CD8-positive, alpha-beta memory T cell (primary cell): ENCODE measurements around the gene NOM1. TPM values are rescaled to one million over a fixed set of nuclear protein-coding genes. Genes with fewer than 3 reads are reported as not detected.

Experiments
- CTCF ChIA-PET: fragments of 350-600 bp; sonication (Branson Sonifier 250); formaldehyde crosslinking; loops from one replicate; lab custom pipeline; 2021; ENCODE audit warnings: antibody characterized with exemption; lab: Charles Lee
- POLR2A ChIA-PET: fragments of 350-600 bp; sonication (Branson Sonifier 250); formaldehyde crosslinking; loops from one replicate; lab custom pipeline; 2021; ENCODE audit warnings: antibody characterized with exemption; lab: Charles Lee
- DNase-seq, 5 donors: peaks; one replicate each; pipeline versions ENCODE4 v3.0.0 to v3.0.0-alpha.2; 2020 to 2022; ENCODE audit warnings: mixed read lengths in 1 of 5
- H3K27ac ChIP-seq: one replicate; pipeline ENCODE4 v1.7.0; 2013; ENCODE audit warnings: low read depth, mild to moderate bottlenecking, low read length, moderate library complexity
- H3K27me3 ChIP-seq: 2 replicates; pipeline ENCODE4 v1.7.0; 2013; ENCODE audit warnings: low read length, mild to moderate bottlenecking; ENCODE audit not compliant: insufficient read depth, poor library complexity, severe bottlenecking
- H3K36me3 ChIP-seq: 2 replicates; pipeline ENCODE4 v1.7.0; 2013; ENCODE audit warnings: mild to moderate bottlenecking, low read length, moderate library complexity; ENCODE audit not compliant: insufficient read depth
- H3K4me1 ChIP-seq: 2 replicates; pipeline ENCODE4 v1.7.0; 2013; ENCODE audit warnings: mild to moderate bottlenecking, low read length, moderate library complexity; ENCODE audit not compliant: insufficient read depth
- H3K4me3 ChIP-seq: 2 replicates; pipeline ENCODE4 v1.7.0; 2013; ENCODE audit warnings: mild to moderate bottlenecking, low read length
- H3K9me3 ChIP-seq: 2 replicates; pipeline ENCODE4 v1.7.0; 2013; ENCODE audit warnings: mild to moderate bottlenecking, low read length
- H3K27ac Mint-ChIP-seq, 8 donors: one replicate each; pipeline ENCODE4 v1.8.0; 2020 to 2021; ENCODE audit warnings: mixed read lengths in 8 of 8, mild to moderate bottlenecking in 6 of 8, inconsistent platforms in 3 of 8, moderate library complexity in 3 of 8
- H3K27me3 Mint-ChIP-seq, 2 donors: one replicate each; pipeline ENCODE4 v1.8.0; 2020 to 2021; ENCODE audit warnings: mixed read lengths in 2 of 2, mild to moderate bottlenecking in 1 of 2, moderate library complexity in 1 of 2
- H3K36me3 Mint-ChIP-seq, 3 donors: one replicate each; pipeline ENCODE4 v1.8.0; 2020 to 2021; ENCODE audit warnings: mixed read lengths in 3 of 3, inconsistent platforms in 1 of 3, mild to moderate bottlenecking in 1 of 3
- H3K4me1 Mint-ChIP-seq, 3 donors: one replicate each; pipeline ENCODE4 v1.8.0; 2020 to 2021; ENCODE audit warnings: mixed read lengths in 3 of 3, inconsistent platforms in 1 of 3, mild to moderate bottlenecking in 1 of 3
- H3K4me3 Mint-ChIP-seq, 7 donors: one replicate each; pipeline ENCODE4 v1.8.0; 2020 to 2021; ENCODE audit warnings: mixed read lengths in 7 of 7, mild to moderate bottlenecking in 6 of 7, moderate library complexity in 4 of 7, inconsistent platforms in 2 of 7
- H3K9me3 Mint-ChIP-seq, 5 donors: one replicate each; pipeline ENCODE4 v1.8.0; 2020 to 2022; ENCODE audit warnings: mixed read lengths in 5 of 5, mild to moderate bottlenecking in 3 of 5, moderate library complexity in 2 of 5, inconsistent platforms in 1 of 5
- polyA plus RNA-seq: library from polyadenylated mRNA; unstranded; fragments of 300-500 nt; fragmentation: Illumina TruSeq; gene quantifications from one replicate; pipeline ENCODE4 v1.2.3, GENCODE V29; 2021
- total RNA-seq, 2 experiments: library from RNA; stranded (reverse); gene quantifications; one replicate each; pipeline ENCODE4 v1.2.3, GENCODE V29; 2021

NOM1 gene
- total and polyA plus RNA-seq, 3 experiments from 2014 or later = 9.8 to 34.3 (median 34.2) TPM

DNA sequence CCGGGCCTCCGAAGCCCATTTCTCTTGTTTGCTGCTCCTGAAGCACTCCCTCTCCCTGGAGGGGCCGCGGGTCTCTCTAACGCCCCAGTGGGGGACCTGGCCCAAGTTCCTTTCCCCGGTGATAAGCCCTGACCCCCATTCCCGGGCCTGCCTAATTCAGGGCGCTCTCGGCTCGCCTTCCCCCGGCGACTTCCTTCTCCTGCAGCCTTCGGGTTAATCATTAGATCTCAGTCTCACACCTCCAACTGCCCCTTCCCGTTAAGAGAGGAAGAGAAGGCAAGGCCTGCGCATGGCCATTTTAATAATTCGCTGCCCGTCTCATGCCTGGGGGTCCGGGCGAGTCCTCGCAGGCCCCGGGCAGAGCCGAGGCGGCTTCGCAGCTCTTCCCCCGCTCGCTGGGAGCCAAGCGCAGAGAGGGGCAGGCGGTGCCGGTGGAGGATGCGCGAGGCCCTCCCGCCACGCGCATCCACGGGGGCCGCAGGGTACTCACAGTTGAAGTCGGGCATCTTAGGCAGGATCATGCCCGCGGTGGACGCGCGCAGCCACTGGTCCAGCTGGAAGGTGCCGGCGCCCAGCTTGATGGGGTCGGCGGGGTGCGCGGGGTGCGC lies 59.8 kb downstream of the NOM1 start:
- peaks cover 15 to 31% (median 16%) of the 10 kb centered on the region in 3 donors for H3K4me1 Mint-ChIP-seq
- POLR2A ChIA-PET = no interaction called here
- Histone ChIP-seq H3K27me3 (peaks cover 43% of the 10 kb centered on the region), H3K4me1 (peaks cover 13% of the 10 kb centered on the region), H3K27ac (no peak overlapping the region), H3K9me3 (no peaks in the 10 kb centered on the region), H3K4me3 (no peak overlapping the region), H3K36me3 (no peaks in the 10 kb centered on the region)
- no peak overlapping the region for H3K27ac Mint-ChIP-seq
- H3K36me3 Mint-ChIP-seq = peaks cover 0 to 5% (median 0%) of the 10 kb centered on the region in 3 donors
- no peak for DNase-seq
- CTCF ChIA-PET = no interaction called here
- H3K4me3 Mint-ChIP-seq = peak overlapping the region in 6 of 7 donors; percentile 8 to 52 (median 42)
- peaks cover 60 to 71% of the 10 kb centered on the region in 2 donors for H3K27me3 Mint-ChIP-seq
- H3K9me3 Mint-ChIP-seq = no peaks in the 10 kb centered on the region

DNA sequence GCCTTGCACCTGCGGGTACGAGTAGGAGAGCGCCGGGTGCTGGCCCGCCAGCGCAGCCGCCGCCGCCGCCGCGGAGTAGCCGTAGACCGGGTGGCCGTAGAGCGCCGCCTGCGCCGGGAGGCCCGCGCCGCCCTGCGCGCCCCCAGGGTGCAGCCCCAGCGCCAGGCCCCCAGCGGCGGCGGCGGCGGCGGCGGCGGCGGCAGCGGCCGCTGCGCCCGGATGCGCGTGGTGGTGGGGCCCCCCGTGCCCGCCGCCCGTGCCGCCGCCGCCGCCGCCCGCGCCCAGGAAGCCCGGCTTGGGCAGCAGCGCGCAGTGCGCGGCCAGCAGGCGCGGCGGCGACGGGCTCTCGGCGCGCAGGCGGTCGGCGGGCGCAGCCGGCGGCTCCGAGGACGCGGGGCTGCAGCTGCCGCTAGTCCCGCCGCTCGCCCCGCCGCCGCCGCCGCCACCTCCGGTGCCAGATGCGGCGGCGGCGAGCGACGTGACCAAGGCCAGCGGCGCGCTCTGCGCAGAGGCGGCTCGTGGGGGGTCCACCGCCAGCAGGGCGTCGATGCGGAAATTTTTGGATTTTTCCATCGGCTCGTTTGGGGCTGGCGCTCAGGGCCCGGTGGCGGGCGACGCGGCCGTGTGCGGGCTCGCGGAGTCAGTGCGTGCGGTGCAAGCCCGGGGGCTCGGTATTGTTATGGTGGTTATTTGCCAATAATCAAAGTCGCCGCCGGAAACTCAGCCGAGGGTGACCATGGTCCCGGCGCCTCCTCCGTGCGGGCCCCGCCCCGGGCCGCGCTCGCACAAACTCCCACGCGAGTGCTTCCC lies 60.5 kb downstream of the NOM1 start:
- peaks cover 53 to 71% of the 10 kb centered on the region in 2 donors for H3K27me3 Mint-ChIP-seq
- no peak overlapping the region for H3K4me3 ChIP-seq

DNA sequence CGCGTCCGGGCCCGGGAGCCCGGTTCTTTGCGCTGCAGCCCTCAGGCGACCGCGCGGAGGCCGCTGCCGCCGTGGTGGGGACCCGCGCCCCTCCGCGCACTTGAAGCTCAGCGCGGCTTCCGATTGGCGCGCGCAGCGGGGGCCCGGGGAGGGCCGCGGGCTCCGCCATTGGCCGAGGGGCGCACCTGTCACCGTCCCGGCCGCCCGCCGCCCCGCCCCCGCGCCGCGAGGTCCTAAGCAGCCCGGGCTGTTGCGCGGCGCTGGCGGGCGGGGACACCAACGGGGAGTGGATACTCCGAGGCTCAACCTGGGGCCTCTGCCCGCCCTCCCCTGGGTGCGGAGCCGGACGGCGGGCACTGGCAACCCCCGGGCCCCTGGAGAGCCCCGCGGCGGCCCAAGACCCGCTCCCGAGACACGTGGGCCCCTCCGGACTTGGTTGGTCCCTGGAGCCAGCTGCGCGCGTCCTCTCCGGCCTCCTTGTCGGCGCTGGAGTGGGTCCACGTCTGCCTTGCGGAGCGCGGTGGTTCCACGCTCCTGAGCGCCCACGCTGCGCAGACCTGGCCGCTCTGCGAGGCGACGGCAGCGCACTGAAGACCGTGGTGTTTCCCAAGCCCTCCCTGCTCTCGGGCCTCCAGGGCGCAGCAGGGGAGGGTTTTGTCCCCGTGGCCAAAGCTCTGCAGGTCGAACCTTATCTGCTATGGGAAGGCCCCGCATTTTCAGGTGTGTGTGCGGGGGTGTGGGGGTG lies 61.2 kb downstream of the NOM1 start, which contains the start of gene MNX1:
MNX1 (minus strand) TSS at position 76 of the 745 bp plus-strand sequence. CDS start 313 bp downstream, outside the sequence.
- peak within 1 kb of the TSS in 6 of 7 donors; percentile 52 to 76 (median 61) for H3K4me3 Mint-ChIP-seq
- DNase-seq = peak in 3 of 5 donors; percentile 18 to 29 (median 22)
- peaks cover 54 to 75% of the 10 kb centered on the region in 2 donors for H3K27me3 Mint-ChIP-seq
- H3K4me1 Mint-ChIP-seq = peaks cover 8 to 22% (median 8%) of the 10 kb centered on the region in 3 donors
- Histone ChIP-seq H3K27ac (no peak within 1 kb of the TSS), H3K27me3 (peaks cover 53% of the 10 kb centered on the region), H3K4me1 (peaks cover 9% of the 10 kb centered on the region), H3K36me3 (no peaks in the 10 kb centered on the region), H3K4me3 (peak within 1 kb of the TSS; percentile 37), H3K9me3 (no peaks in the 10 kb centered on the region)
- H3K36me3 Mint-ChIP-seq = peaks cover 0 to 5% (median 0%) of the 10 kb centered on the region in 3 donors
- ChIA-PET POLR2A (no interaction called here), CTCF (no interaction called here)
- no peaks in the 10 kb centered on the region for H3K9me3 Mint-ChIP-seq
- no peak within 1 kb of the TSS for H3K27ac Mint-ChIP-seq

More for the DNA sequence above, 60.5 kb downstream of the NOM1 start:
- Mint-ChIP-seq H3K36me3 (peaks cover 0 to 5% (median 0%) of the 10 kb centered on the region in 3 donors), H3K4me3 (peak overlapping the region in 2 of 7 donors; percentile 49 to 52), H3K4me1 (peaks cover 9 to 24% (median 10%) of the 10 kb centered on the region in 3 donors), H3K27ac (no peak overlapping the region), H3K9me3 (no peaks in the 10 kb centered on the region)
- ChIA-PET POLR2A (no interaction called here), CTCF (no interaction called here)
- peaks cover 9% of the 10 kb centered on the region for H3K4me1 ChIP-seq
- H3K9me3 ChIP-seq = no peaks in the 10 kb centered on the region
- H3K36me3 ChIP-seq = no peaks in the 10 kb centered on the region
- DNase-seq = no peak
- no peak overlapping the region for H3K27ac ChIP-seq
- H3K27me3 ChIP-seq = peaks cover 50% of the 10 kb centered on the region

DNA sequence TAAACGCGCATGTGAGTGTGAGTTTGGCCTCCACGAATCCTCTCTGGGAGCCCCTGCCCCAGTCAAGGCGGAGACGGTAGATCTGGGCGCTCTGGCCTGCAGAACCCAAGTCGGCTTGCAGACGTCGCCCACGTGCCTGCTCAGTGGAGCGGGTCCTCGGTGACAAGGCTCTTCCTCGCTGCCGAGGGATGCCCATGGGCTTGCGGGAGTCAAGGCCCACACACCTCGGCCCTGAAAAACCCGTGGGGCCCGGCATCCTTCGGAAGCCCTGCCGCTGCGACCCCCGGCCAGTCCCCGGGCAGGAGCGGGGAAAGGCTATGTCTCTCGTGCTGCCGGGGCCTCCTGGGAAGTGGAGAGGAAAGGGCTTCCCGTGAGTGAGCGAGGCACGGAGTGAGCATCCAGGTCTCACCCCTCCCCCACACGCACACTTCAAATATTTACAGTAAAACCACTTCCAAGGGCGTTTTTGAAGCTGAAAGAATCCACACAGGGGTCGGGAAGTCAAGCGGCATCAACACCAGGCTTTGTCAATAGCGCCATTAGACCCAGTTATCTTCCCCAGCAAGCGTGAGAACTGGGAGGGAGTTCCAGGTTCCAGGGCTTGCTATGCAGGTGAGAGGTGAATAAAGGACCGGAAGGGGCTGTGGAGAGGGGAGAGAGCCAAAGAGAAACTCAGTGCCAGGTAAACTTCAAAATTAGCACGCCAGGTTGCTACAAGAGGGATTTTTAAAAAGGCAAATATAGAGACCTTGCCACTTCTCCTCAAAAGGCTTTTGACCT lies 62.0 kb downstream of the NOM1 start:
- peaks cover 10 to 29% (median 12%) of the 10 kb centered on the region in 3 donors for H3K4me1 Mint-ChIP-seq
- peak overlapping the region; percentile 37 for H3K4me3 ChIP-seq
- H3K4me1 ChIP-seq = peaks cover 9% of the 10 kb centered on the region
- peaks cover 58 to 78% of the 10 kb centered on the region in 2 donors for H3K27me3 Mint-ChIP-seq
- H3K27ac Mint-ChIP-seq = no peak overlapping the region
- H3K4me3 Mint-ChIP-seq = peak overlapping the region; percentile 20 to 76 (median 65)
- DNase-seq = no peak
- POLR2A ChIA-PET = no interaction called here
- no peak overlapping the region for H3K27ac ChIP-seq
- H3K9me3 ChIP-seq = no peaks in the 10 kb centered on the region
- CTCF ChIA-PET = no interaction called here
- H3K36me3 Mint-ChIP-seq = peaks cover 0 to 5% (median 0%) of the 10 kb centered on the region in 3 donors
- H3K36me3 ChIP-seq = no peaks in the 10 kb centered on the region
- no peaks in the 10 kb centered on the region for H3K9me3 Mint-ChIP-seq
- peaks cover 60% of the 10 kb centered on the region for H3K27me3 ChIP-seq

DNA sequence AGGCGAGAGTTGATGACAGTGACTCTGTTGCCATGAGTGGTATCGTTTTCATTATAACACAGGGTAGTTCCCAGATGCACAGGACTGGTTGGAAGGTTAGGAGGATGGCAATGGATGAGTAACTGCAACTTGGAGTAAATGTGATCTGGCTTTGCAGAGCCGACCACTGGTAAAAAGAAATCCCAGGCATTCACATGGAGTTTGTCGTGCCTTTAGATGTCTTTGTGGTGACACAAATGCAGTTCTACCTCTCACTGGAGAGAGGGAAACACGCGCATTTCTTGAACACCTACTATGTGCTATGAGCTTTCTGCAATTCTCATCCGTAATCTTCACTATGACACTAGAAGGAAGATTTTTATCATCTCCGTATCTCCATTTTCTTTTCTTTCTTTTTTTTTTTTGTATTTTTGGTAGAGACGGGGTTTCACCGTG lies 62.6 kb downstream of the NOM1 start:
- H3K27me3 ChIP-seq = peaks cover 64% of the 10 kb centered on the region
- Mint-ChIP-seq H3K9me3 (no peaks in the 10 kb centered on the region), H3K4me3 (peak overlapping the region in 5 of 7 donors; percentile 20 to 70 (median 65)), H3K27ac (no peak overlapping the region), H3K4me1 (peaks cover 10 to 29% (median 12%) of the 10 kb centered on the region in 3 donors), H3K36me3 (peaks cover 0 to 5% (median 0%) of the 10 kb centered on the region in 3 donors), H3K27me3 (peaks cover 58 to 82% of the 10 kb centered on the region in 2 donors)
- H3K4me3 ChIP-seq = no peak overlapping the region
- H3K36me3 ChIP-seq = no peaks in the 10 kb centered on the region
- POLR2A ChIA-PET = no interaction called here
- H3K4me1 ChIP-seq = peaks cover 9% of the 10 kb centered on the region
- no peak for DNase-seq
- H3K27ac ChIP-seq = no peak overlapping the region
- CTCF ChIA-PET = no interaction called here
- H3K9me3 ChIP-seq = no peaks in the 10 kb centered on the region

DNA sequence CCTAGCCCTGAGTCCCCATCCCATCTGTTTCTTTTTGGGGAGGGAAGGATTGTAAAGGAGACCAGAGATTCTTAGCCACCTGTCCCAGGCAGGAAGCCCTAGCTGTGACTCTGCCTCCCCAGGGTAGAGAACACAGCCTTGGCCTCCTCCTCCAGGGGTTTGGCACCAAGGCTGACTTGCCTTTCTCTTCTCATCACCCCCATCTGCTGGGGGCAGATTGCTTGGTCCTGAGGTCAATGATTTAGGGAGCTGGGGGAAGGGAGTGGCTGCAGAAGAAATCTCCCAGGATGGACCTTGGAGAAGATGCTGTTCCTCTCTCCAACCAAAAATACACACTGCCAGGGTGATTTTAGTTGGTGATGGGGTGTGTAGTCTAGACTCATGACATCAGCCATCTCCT lies 63.6 kb downstream of the NOM1 start:
- no peak overlapping the region for H3K4me3 Mint-ChIP-seq
- no peak for DNase-seq
- H3K27ac ChIP-seq = no peak overlapping the region
- ChIA-PET POLR2A (no interaction called here), CTCF (no interaction called here)
- no peaks in the 10 kb centered on the region for H3K9me3 Mint-ChIP-seq
- peaks cover 0 to 5% (median 0%) of the 10 kb centered on the region in 3 donors for H3K36me3 Mint-ChIP-seq
- peaks cover 10 to 29% (median 12%) of the 10 kb centered on the region in 3 donors for H3K4me1 Mint-ChIP-seq
- no peaks in the 10 kb centered on the region for H3K36me3 ChIP-seq
- H3K27me3 Mint-ChIP-seq = peaks cover 53 to 76% of the 10 kb centered on the region in 2 donors
- peaks cover 9% of the 10 kb centered on the region for H3K4me1 ChIP-seq
- no peak overlapping the region for H3K27ac Mint-ChIP-seq
- H3K4me3 ChIP-seq = no peak overlapping the region
- peaks cover 58% of the 10 kb centered on the region for H3K27me3 ChIP-seq
- H3K9me3 ChIP-seq = no peaks in the 10 kb centered on the region
